Activated T-cell treated with anti-CD3 and anti-CD28 coated beads, Interleukin-2, amount 50 U/mL, for 24 hours (primary cell): Measurements from ENCODE around the gene CCR5.
A peak's percentile ranks its signal among the peaks of the same experiment; 100 is the strongest.

Experiments
- DNase-seq: peaks from one replicate; pipeline ENCODE4 v3.0.0-alpha.2; 2020
- H3K27ac Mint-ChIP-seq: 2 replicates; pipeline ENCODE4 v1.8.0; 2020; ENCODE audit warnings: mild to moderate bottlenecking, mixed read lengths
- H3K27me3 Mint-ChIP-seq: 2 replicates; pipeline ENCODE4 v1.8.0; 2020; ENCODE audit warnings: mixed read lengths
- H3K36me3 Mint-ChIP-seq: 2 replicates; pipeline ENCODE4 v1.8.0; 2020; ENCODE audit warnings: low read depth, mixed read lengths
- H3K4me1 Mint-ChIP-seq: 2 replicates; pipeline ENCODE4 v1.8.0; 2020; ENCODE audit warnings: low read depth, mixed read lengths
- H3K4me3 Mint-ChIP-seq: 2 replicates; pipeline ENCODE4 v1.8.0; 2020; ENCODE audit warnings: mild to moderate bottlenecking, moderate library complexity, mixed read lengths
- H3K9me3 Mint-ChIP-seq: 2 replicates; pipeline ENCODE4 v1.8.0; 2020; ENCODE audit warnings: mixed read lengths

The CCR5 gene

GRCh38 chr3:46405301-46406019 is 34.7 kb downstream of the CCR5 start:
- Mint-ChIP-seq H3K9me3 (peaks cover 4% of the 10 kb centered on the region), H3K4me3 (no peak overlapping the region), H3K36me3 (no peaks in the 10 kb centered on the region), H3K4me1 (peaks cover 34% of the 10 kb centered on the region), H3K27me3 (peaks cover 4% of the 10 kb centered on the region), H3K27ac (no peak overlapping the region)
- no peak for DNase-seq

- DNase-seq = no peak
- H3K36me3 Mint-ChIP-seq = no peaks in the 10 kb centered on the region
- peaks cover 4% of the 10 kb centered on the region for H3K9me3 Mint-ChIP-seq
- H3K4me3 Mint-ChIP-seq = no peak overlapping the region
- peaks cover 34% of the 10 kb centered on the region for H3K4me1 Mint-ChIP-seq
- peak overlapping the region; percentile 91 for H3K27ac Mint-ChIP-seq
- H3K27me3 Mint-ChIP-seq = peaks cover 4% of the 10 kb centered on the region
Measured at GRCh38 chr3:46406443-46406787, 35.7 kb downstream of the CCR5 start.

DNA sequence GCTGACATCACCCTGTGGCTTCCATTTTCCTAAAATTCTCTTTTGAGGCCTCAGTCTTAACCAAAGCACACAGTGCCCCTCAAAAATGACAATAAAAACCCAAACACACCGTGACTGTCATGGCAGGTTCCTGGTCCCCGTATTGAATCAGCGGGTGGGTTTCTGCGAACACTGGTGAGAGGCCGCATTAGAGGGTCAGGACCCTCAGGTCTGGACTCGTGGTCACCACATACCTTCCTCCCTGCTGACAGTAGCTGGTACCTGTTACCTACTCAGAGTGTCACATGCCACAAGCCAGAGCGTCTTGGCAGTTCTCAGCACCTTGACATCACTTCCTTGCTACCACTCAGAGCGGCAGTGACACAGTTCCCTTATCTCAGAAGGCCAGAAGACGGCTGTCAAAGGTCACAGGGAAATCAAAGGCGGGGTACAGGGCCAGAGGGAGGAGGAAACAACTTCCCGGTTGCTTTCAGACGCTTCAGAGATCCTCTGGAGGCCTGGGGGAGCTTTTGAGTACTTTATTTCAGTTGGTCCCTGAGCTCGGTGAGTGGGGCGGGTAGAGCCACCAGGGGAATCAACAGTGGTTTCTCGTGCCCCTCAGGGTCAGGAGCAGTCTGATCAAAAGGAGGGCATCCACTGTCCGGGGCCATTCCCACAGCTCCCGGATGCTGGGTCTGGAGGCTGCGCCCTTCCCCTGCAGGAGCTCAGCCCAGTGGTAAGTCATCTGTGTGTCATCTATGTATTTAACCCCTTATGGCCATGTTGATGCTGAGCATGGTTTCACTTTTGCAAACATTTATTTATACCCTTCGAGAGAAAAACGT is 36.3 kb downstream of the CCR5 start, which contains the start of the genes CCR5AS and CCRL2:
Gene CCR5AS, minus strand, starts transcription at position 279 of the 824 bp plus-strand sequence.
Gene CCRL2, plus strand, starts transcription at position 472 of the 824 bp plus-strand sequence. CDS start 821 bp downstream, outside the sequence.
- peaks cover 4% of the 10 kb centered on the region for H3K9me3 Mint-ChIP-seq
- DNase-seq = peak; percentile 62
- H3K4me3 Mint-ChIP-seq = peak within 1 kb of the TSS; percentile 77
- peaks cover 4% of the 10 kb centered on the region for H3K27me3 Mint-ChIP-seq
- H3K4me1 Mint-ChIP-seq = peaks cover 34% of the 10 kb centered on the region
- no peaks in the 10 kb centered on the region for H3K36me3 Mint-ChIP-seq
- H3K27ac Mint-ChIP-seq = peak within 1 kb of the TSS; percentile 91

GRCh38 chr3:46407970-46408369 is 37.2 kb downstream of the CCR5 start:
- peaks cover 34% of the 10 kb centered on the region for H3K4me1 Mint-ChIP-seq
- H3K27ac Mint-ChIP-seq = peak overlapping the region; percentile 61
- H3K27me3 Mint-ChIP-seq = peaks cover under 1% of the 10 kb centered on the region
- no peak for DNase-seq
- peak overlapping the region; percentile 77 for H3K4me3 Mint-ChIP-seq
- no peaks in the 10 kb centered on the region for H3K36me3 Mint-ChIP-seq
- peaks cover 1% of the 10 kb centered on the region for H3K9me3 Mint-ChIP-seq

GRCh38 chr3:46408853-46409252 is 38.1 kb downstream of the CCR5 start:
- Mint-ChIP-seq H3K27me3 (no peaks in the 10 kb centered on the region), H3K9me3 (no peaks in the 10 kb centered on the region), H3K4me1 (peaks cover 34% of the 10 kb centered on the region), H3K4me3 (no peak overlapping the region), H3K27ac (no peak overlapping the region), H3K36me3 (no peaks in the 10 kb centered on the region)
- no peak for DNase-seq

DNA sequence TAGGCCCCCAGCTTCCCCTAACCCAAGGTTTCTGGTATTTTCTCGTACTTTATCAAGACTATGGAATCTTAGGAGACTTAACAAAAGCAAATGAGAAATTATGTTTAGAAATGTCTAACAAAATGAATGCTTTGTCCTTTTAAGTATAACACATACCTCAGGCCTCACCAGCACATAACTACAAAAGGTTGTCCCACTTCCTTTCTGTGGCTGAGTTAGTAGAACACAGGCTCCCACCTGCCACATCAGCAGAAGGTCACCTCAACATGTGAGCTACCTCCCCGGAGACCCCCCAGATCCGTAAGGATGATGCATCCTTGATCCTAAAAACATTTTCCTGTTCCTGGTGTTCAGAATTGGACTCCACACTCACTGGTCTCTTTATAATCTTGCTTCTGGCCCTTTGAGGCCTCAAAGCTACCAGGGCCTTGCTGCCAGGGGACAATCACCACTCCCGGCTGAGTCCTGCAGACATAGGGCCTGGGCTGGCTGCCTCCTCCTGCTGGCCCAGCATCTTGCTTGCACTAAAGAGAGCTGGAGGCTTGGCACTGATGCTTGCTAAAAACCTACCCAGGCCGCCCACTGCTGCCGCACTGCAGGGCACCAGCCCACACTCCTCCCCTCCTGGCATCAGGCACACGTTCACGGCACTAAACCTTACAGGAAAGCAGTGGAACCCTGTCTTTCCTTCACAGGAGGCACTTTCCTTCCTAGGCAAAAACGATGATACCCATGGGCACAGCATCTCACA is 39.2 kb downstream of the CCR5 start:
- H3K4me3 Mint-ChIP-seq = no peak overlapping the region
- H3K9me3 Mint-ChIP-seq = no peaks in the 10 kb centered on the region
- no peak for DNase-seq
- H3K27me3 Mint-ChIP-seq = no peaks in the 10 kb centered on the region
- H3K36me3 Mint-ChIP-seq = no peaks in the 10 kb centered on the region
- H3K27ac Mint-ChIP-seq = no peak overlapping the region
- H3K4me1 Mint-ChIP-seq = peaks cover 34% of the 10 kb centered on the region

- no peak for DNase-seq
- no peak overlapping the region for H3K27ac Mint-ChIP-seq
- H3K9me3 Mint-ChIP-seq = no peaks in the 10 kb centered on the region
- H3K4me1 Mint-ChIP-seq = peaks cover 35% of the 10 kb centered on the region
- no peaks in the 10 kb centered on the region for H3K36me3 Mint-ChIP-seq
- H3K27me3 Mint-ChIP-seq = no peaks in the 10 kb centered on the region
- H3K4me3 Mint-ChIP-seq = no peak overlapping the region
Measured at GRCh38 chr3:46410669-46411068, 39.9 kb downstream of the CCR5 start.

DNA sequence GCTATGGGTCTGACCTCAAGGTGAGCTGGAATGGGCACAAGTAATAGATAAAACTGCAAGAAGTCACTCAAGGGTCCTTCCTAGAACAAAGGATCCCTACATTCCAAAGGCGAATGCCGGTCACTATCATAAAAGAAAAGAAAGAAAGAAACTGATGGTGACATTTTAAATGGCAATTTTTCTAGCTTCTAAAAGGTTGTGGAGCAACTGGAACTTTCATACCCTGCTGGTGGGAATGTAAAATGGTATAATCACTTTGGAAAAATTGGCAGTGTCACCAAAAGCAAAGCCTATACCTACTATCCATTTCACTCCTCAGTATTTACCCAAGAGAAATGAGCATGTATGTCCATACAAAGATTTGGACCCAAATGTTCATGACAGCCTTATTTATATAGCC is 40.5 kb downstream of the CCR5 start:
- peaks cover 41% of the 10 kb centered on the region for H3K4me1 Mint-ChIP-seq
- no peaks in the 10 kb centered on the region for H3K27me3 Mint-ChIP-seq
- DNase-seq = no peak
- no peaks in the 10 kb centered on the region for H3K9me3 Mint-ChIP-seq
- H3K27ac Mint-ChIP-seq = no peak overlapping the region
- no peaks in the 10 kb centered on the region for H3K36me3 Mint-ChIP-seq
- no peak overlapping the region for H3K4me3 Mint-ChIP-seq

GRCh38 chr3:46412786-46413298 is 42.1 kb downstream of the CCR5 start:
- no peaks in the 10 kb centered on the region for H3K9me3 Mint-ChIP-seq
- H3K36me3 Mint-ChIP-seq = no peaks in the 10 kb centered on the region
- H3K27ac Mint-ChIP-seq = no peak overlapping the region
- no peak overlapping the region for H3K4me3 Mint-ChIP-seq
- no peaks in the 10 kb centered on the region for H3K27me3 Mint-ChIP-seq
- no peak for DNase-seq
- peaks cover 31% of the 10 kb centered on the region for H3K4me1 Mint-ChIP-seq

- Mint-ChIP-seq H3K4me1 (peaks cover 22% of the 10 kb centered on the region), H3K27ac (no peak overlapping the region), H3K27me3 (no peaks in the 10 kb centered on the region), H3K4me3 (no peak overlapping the region), H3K36me3 (no peaks in the 10 kb centered on the region), H3K9me3 (no peaks in the 10 kb centered on the region)
- DNase-seq = no peak
Measured at GRCh38 chr3:46413951-46414350, 43.2 kb downstream of the CCR5 start.

GRCh38 chr3:46414739-46415138 is 44.0 kb downstream of the CCR5 start:
- Mint-ChIP-seq H3K27me3 (no peaks in the 10 kb centered on the region), H3K4me1 (peaks cover 16% of the 10 kb centered on the region), H3K9me3 (no peaks in the 10 kb centered on the region), H3K36me3 (no peaks in the 10 kb centered on the region), H3K27ac (no peak overlapping the region), H3K4me3 (no peak overlapping the region)
- no peak for DNase-seq

GRCh38 chr3:46416125-46416810 is 45.5 kb downstream of the CCR5 start:
- H3K4me3 Mint-ChIP-seq = no peak overlapping the region
- DNase-seq = no peak
- no peaks in the 10 kb centered on the region for H3K27me3 Mint-ChIP-seq
- H3K4me1 Mint-ChIP-seq = peaks cover 13% of the 10 kb centered on the region
- no peaks in the 10 kb centered on the region for H3K36me3 Mint-ChIP-seq
- no peaks in the 10 kb centered on the region for H3K9me3 Mint-ChIP-seq
- H3K27ac Mint-ChIP-seq = no peak overlapping the region

DNA sequence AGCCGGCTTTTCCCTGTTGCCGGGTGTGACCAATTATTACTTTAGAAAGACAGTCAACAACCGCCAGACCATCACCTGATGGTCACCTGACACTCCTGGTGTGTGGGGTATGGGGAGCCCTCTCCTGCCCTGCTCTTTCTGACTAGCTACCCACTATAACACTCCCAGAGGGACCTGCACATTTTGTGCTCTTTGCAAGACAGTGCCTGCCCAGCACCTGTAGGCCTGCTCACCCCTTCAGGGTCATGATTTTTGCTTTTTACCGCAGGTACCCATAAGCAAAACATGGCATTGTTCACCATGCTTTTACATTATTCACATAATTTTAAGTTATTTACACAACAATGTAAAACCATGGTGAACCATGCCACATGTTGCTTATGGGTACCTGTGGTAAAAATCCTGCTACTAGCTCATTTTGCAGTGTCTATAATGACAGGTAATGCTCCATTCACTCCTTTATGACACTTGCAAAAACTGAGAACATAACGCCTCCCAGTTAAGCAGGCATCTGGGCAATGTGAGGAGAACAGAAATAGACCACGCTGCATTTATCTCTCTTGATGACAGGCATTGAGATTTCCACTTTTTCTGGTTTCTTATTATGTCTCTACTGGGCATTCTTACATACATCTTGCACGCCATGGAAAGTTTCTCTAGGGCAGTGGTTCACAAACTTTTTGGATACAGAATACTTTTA is 46.2 kb downstream of the CCR5 start:
- Mint-ChIP-seq H3K9me3 (no peaks in the 10 kb centered on the region), H3K4me1 (peaks cover 13% of the 10 kb centered on the region), H3K27me3 (no peaks in the 10 kb centered on the region), H3K4me3 (no peak overlapping the region), H3K27ac (no peak overlapping the region), H3K36me3 (no peaks in the 10 kb centered on the region)
- no peak for DNase-seq
